Natural killer cell (primary cell): ENCODE data around the gene PREP. TPM values are rescaled to one million over a fixed set of nuclear protein-coding genes. Genes with fewer than 3 reads are reported as not detected.

Source experiments
- ATAC-seq, 3 donors: fragments of 150-1000 bp in 2 of 3; fragments of 200-7000 bp in 1 of 3; cut with Tn5 transposase; 1 replicate in 1 of 3; 2 replicates in 2 of 3; pipeline ENCODE4 v1.10.0; 2021; ENCODE audit warnings: mild to moderate bottlenecking in 2 of 3, moderate library complexity in 2 of 3
- DNase-seq, 2 donors: peaks; one replicate each; pipeline versions ENCODE4 v3.0.0 to v3.0.0-alpha.2; 2013 to 2021; ENCODE audit warnings: mixed read lengths in 1 of 2
- H3K27ac ChIP-seq: one replicate; pipeline ENCODE4 v1.5.1; 2013; ENCODE audit warnings: mild to moderate bottlenecking, low read length
- H3K27me3 ChIP-seq: one replicate; pipeline ENCODE4 v1.6.1; 2013; ENCODE audit warnings: low read length; ENCODE audit not compliant: control insufficient read depth, insufficient read depth
- H3K36me3 ChIP-seq: one replicate; pipeline ENCODE4 v1.6.1; 2013; ENCODE audit warnings: low read length; ENCODE audit not compliant: control insufficient read depth, insufficient read depth
- H3K4me1 ChIP-seq: one replicate; pipeline ENCODE4 v1.6.1; 2013; ENCODE audit warnings: low read length; ENCODE audit not compliant: control insufficient read depth, insufficient read depth
- H3K4me3 ChIP-seq: one replicate; pipeline ENCODE4 v1.5.1; 2013; ENCODE audit warnings: low read length
- H3K9me3 ChIP-seq: one replicate; pipeline ENCODE4 v1.6.1; 2013; ENCODE audit warnings: low read length; ENCODE audit not compliant: control insufficient read depth, insufficient read depth
- H3K27ac Mint-ChIP-seq, 2 donors: one replicate each; pipeline ENCODE4 v1.8.0; 2022; ENCODE audit warnings: mild to moderate bottlenecking in 2 of 2, mixed read lengths in 2 of 2, moderate library complexity in 1 of 2
- H3K27me3 Mint-ChIP-seq, 2 donors: one replicate each; pipeline ENCODE4 v1.8.0; 2022; ENCODE audit warnings: low read depth in 2 of 2, mixed read lengths in 2 of 2
- H3K36me3 Mint-ChIP-seq: one replicate; pipeline ENCODE4 v1.8.0; 2022; ENCODE audit warnings: mixed read lengths
- H3K4me1 Mint-ChIP-seq, 2 donors: one replicate each; pipeline ENCODE4 v1.8.0; 2022; ENCODE audit warnings: mixed read lengths in 2 of 2
- H3K4me3 Mint-ChIP-seq: one replicate; pipeline ENCODE4 v1.8.0; 2022; ENCODE audit warnings: mild to moderate bottlenecking, moderate library complexity, mixed read lengths
- H3K9me3 Mint-ChIP-seq, 2 donors: one replicate each; pipeline ENCODE4 v1.8.0; 2022; ENCODE audit warnings: mixed read lengths in 2 of 2
- WGBS: methylation state at CpG from one replicate; pipeline ENCODE4 v1.1.7; 2013; ENCODE audit warnings: missing lambda C conversion rate; ENCODE audit not compliant: insufficient coverage; 5-methylcytosine and 5-hydroxymethylcytosine counted together
- intact Hi-C: fragments of 100-400 bp; cut with micrococcal nuclease; formaldehyde crosslinking; loops from one replicate; pipeline ENCODE4 v1.14.2; 2022
- total RNA-seq, 4 donors: library from RNA; stranded (reverse); fragments of 120-200 nt in 1 of 4; gene quantifications; one replicate each; pipeline versions ENCODE4 v1.2.3 to v1.2.4, GENCODE V29; 2013 to 2022
- TF ChIP-seq, protein P1 (sequence below): fragments of 200-600 bp; IDR thresholded peaks from one replicate; pipeline ENCODE4 v1.8.0; 2022; ENCODE audit warnings: antibody characterized with exemption

PREP gene
- total RNA-seq, 3 donors from 2014 or later (not counting 1 experiment from before 2014, with no cell fraction given), result 30.0 to 42.9 (median 37.1) TPM

DNA sequence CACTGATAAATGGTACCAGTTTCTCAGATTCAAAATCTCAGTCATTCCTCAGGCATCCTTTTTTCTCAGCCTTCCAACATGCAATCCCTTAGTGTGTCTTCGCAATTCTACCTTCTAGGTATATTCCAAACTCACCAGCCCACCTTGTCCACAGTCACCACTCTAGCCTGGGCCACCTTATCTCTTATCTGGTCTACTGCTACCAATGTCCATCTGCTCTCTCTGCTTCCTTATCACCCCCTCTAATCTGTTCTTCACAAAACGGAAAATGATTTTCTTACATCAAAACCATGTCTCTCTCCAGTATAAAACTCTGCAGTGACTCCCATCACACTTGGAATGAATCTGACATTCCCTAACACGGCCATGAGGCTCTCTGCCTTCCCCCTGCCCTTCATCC lies 91.9 kb downstream of the PREP start:
- no peaks in the 10 kb centered on the region for H3K4me1 ChIP-seq
- Mint-ChIP-seq H3K9me3 (no peaks in the 10 kb centered on the region), H3K36me3 (no peaks in the 10 kb centered on the region), H3K4me3 (no peak overlapping the region), H3K27ac (no peak overlapping the region), H3K4me1 (no peaks in the 10 kb centered on the region), H3K27me3 (no peaks in the 10 kb centered on the region)
- no peaks in the 10 kb centered on the region for H3K9me3 ChIP-seq
- ATAC-seq, result no peak
- WGBS, result 93% methylated on average over 3 of the region's 3 CpGs
- intact Hi-C loops, result no loop called here
- no peak for DNase-seq
- peaks cover 27% of the 10 kb centered on the region for H3K36me3 ChIP-seq
- no peak overlapping the region for H3K27ac ChIP-seq
- TF ChIP-seq, protein P1, sequence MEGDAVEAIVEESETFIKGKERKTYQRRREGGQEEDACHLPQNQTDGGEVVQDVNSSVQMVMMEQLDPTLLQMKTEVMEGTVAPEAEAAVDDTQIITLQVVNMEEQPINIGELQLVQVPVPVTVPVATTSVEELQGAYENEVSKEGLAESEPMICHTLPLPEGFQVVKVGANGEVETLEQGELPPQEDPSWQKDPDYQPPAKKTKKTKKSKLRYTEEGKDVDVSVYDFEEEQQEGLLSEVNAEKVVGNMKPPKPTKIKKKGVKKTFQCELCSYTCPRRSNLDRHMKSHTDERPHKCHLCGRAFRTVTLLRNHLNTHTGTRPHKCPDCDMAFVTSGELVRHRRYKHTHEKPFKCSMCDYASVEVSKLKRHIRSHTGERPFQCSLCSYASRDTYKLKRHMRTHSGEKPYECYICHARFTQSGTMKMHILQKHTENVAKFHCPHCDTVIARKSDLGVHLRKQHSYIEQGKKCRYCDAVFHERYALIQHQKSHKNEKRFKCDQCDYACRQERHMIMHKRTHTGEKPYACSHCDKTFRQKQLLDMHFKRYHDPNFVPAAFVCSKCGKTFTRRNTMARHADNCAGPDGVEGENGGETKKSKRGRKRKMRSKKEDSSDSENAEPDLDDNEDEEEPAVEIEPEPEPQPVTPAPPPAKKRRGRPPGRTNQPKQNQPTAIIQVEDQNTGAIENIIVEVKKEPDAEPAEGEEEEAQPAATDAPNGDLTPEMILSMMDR, result no peak
- H3K27me3 ChIP-seq, result no peaks in the 10 kb centered on the region
- H3K4me3 ChIP-seq, result no peak overlapping the region

DNA sequence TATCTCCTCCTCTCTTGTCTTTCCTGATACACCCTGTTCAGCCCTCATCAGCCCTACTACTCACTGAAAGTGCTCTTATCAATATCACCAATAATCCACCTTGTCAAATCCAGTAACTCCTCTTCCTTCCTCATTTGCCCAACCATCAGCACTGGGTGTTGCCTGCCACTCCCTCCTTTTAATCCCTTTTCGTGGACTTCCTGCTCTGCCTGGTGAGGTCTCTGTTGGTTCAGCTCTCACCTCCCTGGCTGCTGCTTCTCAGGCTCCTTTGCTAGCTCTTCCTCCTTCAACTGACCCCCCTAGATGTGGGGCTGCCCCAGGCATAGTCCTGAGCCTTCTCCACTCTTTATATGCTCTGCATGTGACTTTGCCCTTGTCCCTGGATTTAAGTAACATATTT lies 92.5 kb downstream of the PREP start:
- Histone ChIP-seq H3K4me1 (no peaks in the 10 kb centered on the region), H3K36me3 (peaks cover 27% of the 10 kb centered on the region), H3K4me3 (no peak overlapping the region), H3K27ac (no peak overlapping the region), H3K27me3 (no peaks in the 10 kb centered on the region), H3K9me3 (no peaks in the 10 kb centered on the region)
- Mint-ChIP-seq H3K9me3 (no peaks in the 10 kb centered on the region), H3K4me3 (no peak overlapping the region), H3K27ac (no peak overlapping the region), H3K4me1 (no peaks in the 10 kb centered on the region), H3K27me3 (no peaks in the 10 kb centered on the region), H3K36me3 (no peaks in the 10 kb centered on the region)
- 50% methylated on average over 1 of the region's 1 CpG for WGBS
- intact Hi-C loops, result no loop called here
- no peak for DNase-seq
- TF ChIP-seq, protein P1, result no peak
- no peak for ATAC-seq

DNA sequence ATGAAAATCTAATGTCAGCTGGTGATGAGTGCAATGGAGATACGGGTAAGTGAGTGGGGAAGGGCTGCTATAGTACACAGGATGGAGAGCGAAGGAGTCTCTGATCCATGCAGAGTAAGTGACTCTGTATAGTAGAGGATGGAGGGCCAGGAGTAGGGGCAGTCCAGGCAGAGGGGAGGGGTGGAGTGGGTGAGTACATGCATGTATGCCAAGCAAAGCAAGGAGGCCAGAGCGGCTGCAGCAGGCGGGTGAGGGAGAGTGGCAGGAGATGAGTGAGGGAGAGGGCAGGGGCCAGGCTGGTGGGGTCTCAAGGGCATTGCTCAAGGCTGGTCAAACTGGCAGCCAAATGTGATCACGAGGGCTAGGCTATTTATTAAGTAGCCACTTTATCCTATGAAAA lies 94.0 kb downstream of the PREP start:
- Mint-ChIP-seq H3K36me3 (no peaks in the 10 kb centered on the region), H3K27me3 (no peaks in the 10 kb centered on the region), H3K27ac (no peak overlapping the region), H3K9me3 (no peaks in the 10 kb centered on the region), H3K4me3 (no peak overlapping the region), H3K4me1 (no peaks in the 10 kb centered on the region)
- Histone ChIP-seq H3K9me3 (no peaks in the 10 kb centered on the region), H3K4me1 (no peaks in the 10 kb centered on the region), H3K27ac (no peak overlapping the region), H3K36me3 (peaks cover 29% of the 10 kb centered on the region), H3K27me3 (no peaks in the 10 kb centered on the region), H3K4me3 (no peak overlapping the region)
- intact Hi-C loops, result no loop called here
- 98% methylated on average over 5 of the region's 5 CpGs for WGBS
- TF ChIP-seq, protein P1, result no peak
- DNase-seq (no peak), ATAC-seq (no peak)

DNA sequence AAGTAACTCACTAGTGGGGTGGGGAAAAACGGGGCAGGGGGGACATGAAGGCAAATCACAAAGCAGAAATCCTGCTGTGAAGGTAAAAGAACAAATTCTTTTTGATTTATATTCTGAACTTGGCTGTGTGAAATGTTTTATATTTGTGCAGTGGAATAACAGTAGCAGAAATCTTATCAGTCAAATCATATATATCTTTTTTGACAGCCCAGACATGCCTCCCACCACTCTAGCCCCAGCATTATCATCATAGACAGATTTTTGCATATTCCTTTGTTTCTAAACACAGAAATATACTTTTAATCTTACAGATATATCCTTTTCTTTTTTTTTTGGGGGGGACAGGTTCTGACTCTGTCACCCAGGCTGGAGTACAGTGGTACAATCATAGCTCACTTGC lies 97.4 kb downstream of the PREP start:
- Histone ChIP-seq H3K9me3 (no peaks in the 10 kb centered on the region), H3K4me3 (no peak overlapping the region), H3K27ac (no peak overlapping the region), H3K27me3 (no peaks in the 10 kb centered on the region), H3K36me3 (peaks cover 19% of the 10 kb centered on the region), H3K4me1 (no peaks in the 10 kb centered on the region)
- 89% methylated on average over 1 of the region's 1 CpG for WGBS
- Mint-ChIP-seq H3K4me3 (no peak overlapping the region), H3K4me1 (no peaks in the 10 kb centered on the region), H3K27me3 (no peaks in the 10 kb centered on the region), H3K9me3 (no peaks in the 10 kb centered on the region), H3K36me3 (no peaks in the 10 kb centered on the region), H3K27ac (no peak overlapping the region)
- no peak for ATAC-seq
- no peak for DNase-seq
- TF ChIP-seq, protein P1, result no peak
- intact Hi-C loops, result no loop called here
